ENCODE results near the gene CERT1.
A peak's percentile ranks its signal among the peaks of the same experiment; 100 is the strongest.
"Not testable (repeated sequence)": the region's sequence is repeated elsewhere in the genome, so short reads cannot be mapped to it uniquely, and the experiment has no call there.

Gene CERT1

DNA sequence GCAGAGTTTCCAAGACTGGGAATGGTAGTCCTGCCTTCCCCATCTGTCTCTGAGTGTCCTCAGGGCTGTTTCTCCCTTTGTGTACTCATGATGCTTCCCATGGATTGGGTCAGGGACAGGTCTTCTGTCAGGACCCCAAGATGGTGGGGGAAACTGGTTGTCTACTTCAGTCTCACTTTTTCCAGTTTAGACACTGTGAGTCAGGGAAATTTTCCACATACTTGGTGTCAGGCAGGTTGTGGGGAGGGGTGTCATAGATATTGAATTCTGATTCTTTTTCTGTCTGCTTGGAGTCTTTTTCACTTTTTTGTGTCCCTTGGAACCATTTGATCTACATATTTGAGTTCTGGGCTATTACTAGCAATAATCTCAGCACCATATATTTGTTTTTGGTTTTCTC lies 10.6 kb upstream of the CERT1 start:
- DNase-seq: no peak

DNA sequence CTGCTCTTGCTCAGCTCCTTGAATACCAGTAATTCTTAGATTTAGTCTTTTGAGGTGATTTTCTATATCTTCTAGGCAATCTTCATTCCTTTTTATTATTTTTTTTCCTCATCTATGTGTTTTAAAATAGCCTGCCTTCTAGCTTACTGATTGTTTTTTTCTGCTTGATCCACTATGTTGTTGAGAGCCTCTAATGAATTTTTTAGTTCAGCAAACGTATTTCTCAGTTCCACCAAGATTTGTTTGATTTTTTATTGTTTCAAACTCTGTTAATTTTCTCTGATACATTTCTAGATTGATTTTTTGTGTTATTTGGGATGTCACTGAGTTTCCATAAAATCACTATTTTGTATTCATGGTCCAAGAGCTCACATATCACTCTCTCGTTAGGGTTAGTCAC lies 9.8 kb upstream of the CERT1 start:
- DNase-seq: no peak

GRCh38 chr5:75519761-75520160 lies 8.3 kb upstream of the CERT1 start:
- DNase-seq: no peak

GRCh38 chr5:75514323-75514722 lies 2.9 kb upstream of the CERT1 start:
- no peak for DNase-seq

GRCh38 chr5:75513841-75514240 lies 2.4 kb upstream of the CERT1 start:
- DNase-seq: no peak

- no peak for DNase-seq
Observed at GRCh38 chr5:75512383-75513074, 1.1 kb upstream of the CERT1 start.

DNA sequence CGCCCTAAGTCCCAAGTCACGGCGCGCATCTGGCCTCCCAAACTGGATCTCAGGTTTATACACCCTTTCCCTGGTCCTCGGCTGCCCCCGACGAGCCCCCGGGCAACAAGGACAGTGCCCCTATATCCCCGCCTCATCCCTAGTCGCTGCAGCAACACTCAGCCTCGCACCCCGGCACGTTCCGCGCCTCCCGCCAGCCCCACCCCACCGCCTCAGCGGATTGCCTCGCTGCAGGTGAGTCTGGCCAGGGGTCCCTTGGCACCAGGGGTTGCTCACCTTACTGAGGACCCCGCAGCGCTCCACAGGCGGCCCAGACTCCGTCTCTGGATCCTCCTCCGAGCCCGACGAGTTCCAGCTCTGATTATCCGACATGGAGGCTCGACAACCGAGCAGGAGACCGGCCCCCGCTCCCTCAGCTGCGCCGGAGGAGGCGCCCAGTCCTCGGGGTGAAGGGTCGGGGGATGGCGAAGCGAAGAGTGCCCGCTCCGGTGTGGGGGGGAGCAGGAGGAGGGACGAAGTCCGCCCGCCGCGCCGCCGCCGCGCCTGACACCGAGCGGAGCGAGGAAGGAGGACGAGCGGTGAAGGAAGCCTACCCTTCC lies 494 bp downstream of the CERT1 start:
- DNase-seq: peak; percentile 84

GRCh38 chr5:75510417-75510835 lies 1.0 kb downstream of the CERT1 start:
- DNase-seq: no peak

GRCh38 chr5:75509956-75510355 lies 1.5 kb downstream of the CERT1 start:
- no peak for DNase-seq

- no peak for DNase-seq
Observed at GRCh38 chr5:75509546-75509945, 1.9 kb downstream of the CERT1 start.

DNA sequence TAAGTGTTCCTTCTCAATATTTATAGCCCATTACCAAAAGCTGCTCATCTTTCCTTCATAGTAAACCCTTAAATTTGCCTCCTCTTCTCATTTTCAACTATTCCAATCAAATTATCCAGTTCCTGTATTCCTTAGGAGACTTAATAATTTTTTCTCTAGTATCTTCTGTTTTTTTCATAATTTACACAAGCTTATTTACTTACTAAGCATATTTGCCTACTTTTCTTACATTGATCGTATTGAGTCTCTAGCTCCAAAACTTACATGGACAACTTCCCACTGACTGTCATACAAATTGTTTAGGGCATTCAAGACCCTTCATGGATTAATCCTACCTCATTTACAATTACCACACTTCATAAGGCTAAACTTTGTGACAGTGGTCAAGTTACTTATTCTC lies 3.6 kb downstream of the CERT1 start:
- DNase-seq: no peak

- DNase-seq: not testable (repeated sequence)
Observed at GRCh38 chr5:75505112-75505511, 6.3 kb downstream of the CERT1 start.

GRCh38 chr5:75498875-75499274 lies 12.6 kb downstream of the CERT1 start:
- not testable (repeated sequence) for DNase-seq

DNA sequence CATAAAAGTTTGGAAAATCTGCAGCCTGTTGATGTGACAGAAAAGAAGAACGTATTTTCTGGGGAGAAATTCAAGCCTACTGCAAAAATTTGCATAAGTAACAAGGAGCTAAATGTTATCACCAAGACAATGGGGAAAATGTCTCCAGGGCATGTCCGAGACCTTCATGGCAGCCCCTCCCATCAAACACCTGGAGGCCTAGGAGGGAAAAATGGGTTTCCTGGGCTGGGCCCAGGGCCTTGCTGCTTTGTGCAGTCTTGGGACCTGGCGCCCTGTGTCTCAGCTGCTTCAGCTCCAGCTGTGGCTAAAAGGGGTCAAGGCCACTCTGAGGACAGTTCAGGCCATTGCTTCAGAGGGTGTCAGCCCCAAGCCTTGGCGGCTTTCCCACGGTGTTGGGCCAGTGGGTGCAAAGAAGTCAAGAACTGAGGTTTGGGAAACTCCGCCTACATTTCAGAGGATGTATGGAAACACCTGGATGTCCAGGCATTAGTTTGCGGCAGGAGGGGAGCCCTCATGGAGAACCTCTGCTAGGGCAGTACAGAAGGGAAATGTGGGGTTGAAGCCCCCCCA lies 13.1 kb downstream of the CERT1 start:
- DNase-seq: no peak

DNA sequence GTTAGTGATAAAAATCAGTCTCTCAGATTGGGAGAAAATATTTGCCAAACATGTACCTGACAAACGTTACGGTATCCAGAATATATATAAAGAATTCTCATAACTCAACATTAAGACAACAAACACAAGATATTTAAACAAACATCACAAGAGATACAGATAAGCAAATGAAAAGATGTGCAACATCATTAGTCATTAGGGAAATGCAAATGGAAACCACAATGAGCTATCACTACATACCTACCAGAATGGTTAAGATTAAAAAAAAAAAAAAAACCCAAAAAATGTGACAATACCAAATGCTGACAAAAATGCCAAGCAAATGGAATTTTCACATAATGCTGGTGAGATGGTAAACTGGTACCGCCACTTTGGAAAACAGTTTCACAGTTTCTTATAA lies 15.4 kb downstream of the CERT1 start:
- no peak for DNase-seq

GRCh38 chr5:75491621-75492020 lies 19.8 kb downstream of the CERT1 start:
- DNase-seq: no peak

DNA sequence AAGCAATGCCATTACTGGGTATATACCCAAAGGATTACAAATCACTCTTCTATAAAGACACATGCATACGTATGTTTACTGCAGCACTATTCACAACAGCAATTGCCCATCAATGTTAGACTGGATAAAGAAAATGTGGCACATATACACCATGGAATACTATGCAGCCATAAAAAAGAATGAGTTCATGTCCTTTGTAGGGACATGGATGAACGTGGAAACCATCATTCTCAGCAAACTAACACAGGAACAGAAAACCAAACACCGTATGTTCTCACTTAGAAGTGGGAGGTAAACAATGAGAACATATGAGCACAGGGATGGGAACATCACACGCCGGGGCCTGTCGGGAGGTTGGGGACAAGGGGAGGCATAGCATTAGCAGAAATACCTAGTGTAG lies 21.6 kb downstream of the CERT1 start:
- DNase-seq: not testable (repeated sequence)

DNA sequence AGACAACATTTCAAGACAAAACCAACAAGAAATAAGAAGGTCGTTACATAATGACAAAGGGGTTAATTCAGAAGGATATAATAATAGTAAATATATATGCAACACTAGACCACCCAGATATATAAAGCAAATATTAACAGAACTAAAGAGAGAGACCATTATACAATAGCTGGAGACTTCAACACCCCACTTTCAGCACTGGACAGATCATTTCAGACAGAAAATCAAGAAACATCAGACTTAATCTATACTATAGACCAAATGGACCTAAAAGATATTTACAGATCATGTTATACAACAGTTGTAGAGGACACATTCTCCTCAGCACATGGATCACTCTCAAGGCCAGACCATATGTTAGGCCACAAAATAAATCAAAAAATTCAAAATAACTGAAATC lies 26.8 kb downstream of the CERT1 start:
- no peak for DNase-seq

GRCh38 chr5:75482482-75482881 lies 28.9 kb downstream of the CERT1 start:
- no peak for DNase-seq

DNA sequence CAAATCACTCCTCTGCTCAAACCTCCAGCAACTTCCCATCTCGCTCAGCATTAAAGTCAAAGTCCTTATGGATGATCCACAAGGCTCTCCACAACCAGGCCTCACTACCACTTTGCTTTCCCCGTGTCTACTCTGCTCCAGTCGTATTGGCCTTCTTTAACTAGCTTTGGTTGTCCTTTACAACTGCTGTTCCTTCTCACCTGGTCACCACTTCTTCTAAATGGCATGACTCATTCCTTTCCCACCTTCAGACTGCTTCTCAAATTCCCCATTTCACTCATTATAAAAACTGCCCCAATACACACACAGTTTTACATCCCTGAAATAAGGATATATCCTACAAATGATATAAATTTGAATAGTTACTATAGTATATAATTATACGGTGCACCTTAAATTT lies 30.4 kb downstream of the CERT1 start:
- no peak for DNase-seq

- no peak for DNase-seq
Observed at GRCh38 chr5:75475364-75475763, 36.1 kb downstream of the CERT1 start.

GRCh38 chr5:75473463-75473862 lies 38.0 kb downstream of the CERT1 start:
- DNase-seq: no peak

GRCh38 chr5:75472973-75473372 lies 38.5 kb downstream of the CERT1 start:
- DNase-seq: no peak

- no peak for DNase-seq
Observed at GRCh38 chr5:75471193-75471592, 40.2 kb downstream of the CERT1 start.

DNA sequence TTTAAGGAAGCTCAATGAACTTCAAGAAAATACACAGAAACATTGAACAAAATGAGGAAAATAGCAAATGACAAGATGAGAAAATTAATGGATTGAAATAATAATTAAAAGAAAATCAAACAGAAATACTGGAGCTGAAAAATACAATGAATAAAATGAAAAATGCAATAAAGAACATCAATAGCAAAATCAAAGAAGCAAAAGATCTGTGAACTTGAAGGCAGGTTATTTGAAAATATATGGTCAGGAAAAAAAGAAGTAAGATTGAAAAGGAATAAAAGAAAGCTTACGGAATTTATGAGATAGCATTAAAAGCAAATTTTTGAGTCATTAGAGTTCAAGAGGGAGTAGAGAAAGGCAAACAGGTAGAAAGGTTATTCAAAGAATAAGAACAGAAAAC lies 42.4 kb downstream of the CERT1 start:
- no peak for DNase-seq

Data from activated effector memory CD4-positive, alpha-beta T cell treated with anti-CD3 and anti-CD28 coated beads, Interleukin-2, amount 50 U/mL, for 16 hours (primary cell).